Panc1 (cell line): ENCODE results near the gene KCTD4. TPM values are rescaled to one million over a fixed set of nuclear protein-coding genes. Genes with fewer than 3 reads are reported as not detected.

ENCODE experiments used
- ATAC-seq: fragments of 200-7000 bp; cut with Tn5 transposase; 2 replicates; pipeline ENCODE4 v1.9.1; 2020; ENCODE audit warnings: mild to moderate bottlenecking, moderate library complexity
- BruUV-seq: library from RNA; stranded (reverse); fragments of 400-500 nt; replicated peaks from 2 replicates; lab custom pipeline; 2021; lab: Mats Ljungman, UMichigan
- CTCF ChIA-PET: fragments of 300-600 bp; sonication (Branson Sonifier 250); formaldehyde crosslinking; loops from one replicate; lab custom pipeline; 2022; ENCODE audit warnings: antibody characterized with exemption; lab: Charles Lee
- POLR2A ChIA-PET: fragments of 300-600 bp; sonication (Branson Sonifier 250); formaldehyde crosslinking; loops from one replicate; lab custom pipeline; 2022; ENCODE audit warnings: antibody characterized with exemption; lab: Charles Lee
- DNase-seq: peaks from one replicate; pipeline ENCODE4 v3.0.0-alpha.2; 2010; ENCODE audit warnings: low read depth, low spot score
- H3K27ac ChIP-seq: 2 replicates; pipeline ENCODE4 v1.5.1; 2011; ENCODE audit warnings: mild to moderate bottlenecking, low read length, inconsistent platforms
- H3K27me3 ChIP-seq: fragments of 200-500 bp; sonication (Bioruptor generic); 2 replicates; pipeline ENCODE4 v1.6.0; 2014; ENCODE audit warnings: low read length, inconsistent platforms; ENCODE audit not compliant: control insufficient read depth, insufficient read depth
- H3K36me3 ChIP-seq: fragments of 200-500 bp; sonication (Bioruptor generic); 2 replicates; pipeline ENCODE4 v1.5.1; 2014; ENCODE audit warnings: inconsistent platforms, mild to moderate bottlenecking, low read length, moderate library complexity; ENCODE audit not compliant: control insufficient read depth, insufficient read depth
- H3K4me1 ChIP-seq: 2 replicates; pipeline ENCODE4 v1.5.1; 2011; ENCODE audit warnings: inconsistent platforms, mild to moderate bottlenecking, low read length, moderate library complexity; ENCODE audit not compliant: control insufficient read depth, insufficient read depth
- H3K4me3 ChIP-seq, 2 experiments: 2 replicates each; pipeline ENCODE4 v1.5.1; 2011 to 2012; ENCODE audit warnings: low read depth in 2 of 2, low read length in 2 of 2, mild to moderate bottlenecking in 2 of 2, inconsistent platforms in 1 of 2, moderate library complexity in 1 of 2
- H3K9me3 ChIP-seq: fragments of 200-500 bp; sonication (Bioruptor generic); 2 replicates; pipeline ENCODE4 v1.5.1; 2014; ENCODE audit warnings: low read depth, mild to moderate bottlenecking, inconsistent platforms, low read length, moderate library complexity; ENCODE audit not compliant: control insufficient read depth, insufficient read depth
- CTCF ChIP-seq: fragments of 450-650 bp; IDR thresholded peaks from 2 replicates; pipeline ENCODE4 v1.5.1; 2017; ENCODE audit warnings: mild to moderate bottlenecking
- POLR2AphosphoS5 ChIP-seq: IDR thresholded peaks from 2 replicates; pipeline ENCODE4 v1.6.1; 2012; ENCODE audit warnings: mild to moderate bottlenecking, low read depth, low read length, moderate library complexity
- REST ChIP-seq, 2 experiments: IDR thresholded peaks; 2 replicates each; pipeline ENCODE4 v1.6.1; 2011 to 2012; ENCODE audit warnings: low read depth in 2 of 2, control low read depth in 1 of 2, low read length in 1 of 2, mild to moderate bottlenecking in 1 of 2, moderate library complexity in 1 of 2; ENCODE audit not compliant: insufficient read depth in 1 of 2
- SIN3A ChIP-seq: IDR thresholded peaks from 2 replicates; pipeline ENCODE4 v1.6.1; 2012; ENCODE audit warnings: low read depth, mild to moderate bottlenecking, low read length, moderate library complexity, borderline replicate concordance; ENCODE audit not compliant: insufficient read depth
- TCF7L2 ChIP-seq: IDR thresholded peaks from 2 replicates; pipeline ENCODE4 v1.6.1; 2011; ENCODE audit warnings: mild to moderate bottlenecking, low read depth, low read length, inconsistent platforms
- in situ Hi-C: cut with HindIII; loops from 2 replicates; pipeline ENCODE4 v1.10.0; 2016; ENCODE audit warnings: low sequenced_read_pairs, low pct_unique_long_range_greater_than_20kb
- intact Hi-C: fragments of 100-400 bp; cut with micrococcal nuclease; formaldehyde crosslinking; loops from one replicate; pipeline ENCODE4 v1.10.0; 2022; ENCODE audit not compliant: unreplicated experiment
- total RNA-seq: library from RNA; stranded (reverse); gene quantifications from one replicate; pipeline ENCODE4 v1.2.1, GENCODE V29; 2021; ENCODE audit not compliant: unreplicated experiment

The KCTD4 gene
- total RNA-seq, 1 experiment from 2014 or later, result not detected

DNA sequence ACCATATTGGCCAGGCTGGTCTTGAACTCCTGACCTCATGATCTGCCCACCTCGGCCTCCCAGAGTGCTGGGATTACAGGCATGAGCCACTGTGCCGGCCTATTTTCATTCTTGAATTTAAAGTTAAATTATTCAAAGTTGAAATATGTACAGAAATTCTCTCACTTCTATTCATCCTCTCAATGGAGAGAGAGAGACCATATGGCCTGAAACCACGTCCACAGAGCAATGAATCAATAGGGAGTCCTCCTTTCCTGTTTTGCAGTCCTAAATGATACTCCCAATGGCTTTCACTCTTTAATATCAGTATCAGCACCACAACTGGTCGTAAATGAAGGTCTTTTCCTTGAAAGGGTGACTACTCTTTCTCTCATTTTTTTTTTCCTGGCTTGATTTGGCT is 30.5 kb upstream of the KCTD4 start:
- Histone ChIP-seq H3K36me3 (no peaks in the 10 kb centered on the region), H3K27ac (no peak overlapping the region), H3K4me3 (no peak overlapping the region), H3K9me3 (no peaks in the 10 kb centered on the region), H3K4me1 (no peaks in the 10 kb centered on the region), H3K27me3 (no peaks in the 10 kb centered on the region)
- intact Hi-C loops (no loop called here), in situ Hi-C loops (no loop called here)
- TF ChIP-seq CTCF (no peak), TCF7L2 (no peak), SIN3A (no peak), POLR2AphosphoS5 (no peak), REST (IDR thresholded peaks at IDR 0.05; ENCODE audit: insufficient read depth in 1 of 2, low read depth in 2 of 2, low read length in 1 of 2) (no peak)
- CTCF ChIA-PET, result no interaction called here
- BruUV-seq, result no TSS peak
- ATAC-seq (no peak), DNase-seq (no peak)
- POLR2A ChIA-PET, result no interaction called here

DNA sequence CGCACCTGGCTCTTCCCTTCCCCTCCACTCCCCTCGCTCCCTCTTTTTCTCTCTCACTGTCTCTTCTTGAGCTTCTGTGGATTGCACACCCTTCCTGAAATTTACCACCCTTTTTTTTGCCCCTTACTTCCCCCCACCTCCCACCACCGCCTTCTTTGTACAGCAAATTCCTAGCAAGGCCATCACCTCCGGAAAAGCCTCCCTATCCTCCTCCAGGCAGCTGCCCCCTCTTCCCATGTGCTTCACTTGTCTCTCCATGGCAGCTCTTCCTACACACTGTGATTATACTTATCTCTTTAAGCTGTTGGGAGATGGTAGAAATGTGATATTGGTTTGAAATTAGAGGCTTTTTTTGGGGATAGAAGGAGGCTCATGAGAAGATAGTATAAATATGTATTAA is 28.3 kb upstream of the KCTD4 start:
- TF ChIP-seq POLR2AphosphoS5 (no peak), SIN3A (no peak), TCF7L2 (no peak), CTCF (no peak), REST (IDR thresholded peaks at IDR 0.05; ENCODE audit: insufficient read depth in 1 of 2, low read depth in 2 of 2, low read length in 1 of 2) (no peak)
- DNase-seq, result no peak
- no peaks in the 10 kb centered on the region for H3K36me3 ChIP-seq
- H3K9me3 ChIP-seq, result no peaks in the 10 kb centered on the region
- CTCF ChIA-PET, result interaction anchor here (0.6 kb wide), 1 partner anchor 16 kb away, joined by 8 read pairs; no protein-coding TSS in a partner anchor
- intact Hi-C loops (no loop called here), in situ Hi-C loops (no loop called here)
- POLR2A ChIA-PET, result no interaction called here
- no peak overlapping the region for H3K4me3 ChIP-seq
- no TSS peak for BruUV-seq
- no peaks in the 10 kb centered on the region for H3K4me1 ChIP-seq
- H3K27ac ChIP-seq, result no peak overlapping the region
- no peak for ATAC-seq
- no peaks in the 10 kb centered on the region for H3K27me3 ChIP-seq
